ENCODE results near the gene ZFP69.

GRCh38 chr1:40450495-40451237, 26.4 kb upstream of the ZFP69 start:
- TF ChIP-seq POLR2AphosphoS5 (IDR thresholded peaks at IDR 0.05; ENCODE audit: borderline replicate concordance, low read depth, low read length) (no peak), EZH2 (IDR thresholded peaks at IDR 0.05) (no peak), FOXP2 (optimal IDR thresholded peaks at IDR 0.05; ENCODE audit: control extremely low read depth, extremely low read length, insufficient read depth) (no peak)
